HFFc6 (cell line): ENCODE results near the gene H3-3A. TPM values are rescaled to one million over a fixed set of nuclear protein-coding genes. Genes with fewer than 3 reads are reported as not detected.
A peak's percentile ranks its signal among the peaks of the same experiment; 100 is the strongest.

Source experiments
- DNase-seq: peaks from one replicate; pipeline ENCODE4 v3.0.0-alpha.2; 2018
- H3K27ac Mint-ChIP-seq: 2 replicates; pipeline ENCODE4 v1.8.0; 2020; ENCODE audit warnings: mild to moderate bottlenecking, mixed read lengths
- H3K27me3 Mint-ChIP-seq: 2 replicates; pipeline ENCODE4 v1.8.0; 2021; ENCODE audit warnings: mild to moderate bottlenecking, moderate library complexity, mixed read lengths; ENCODE audit not compliant: insufficient read depth
- H3K36me3 Mint-ChIP-seq: 2 replicates; pipeline ENCODE4 v1.8.0; 2021; ENCODE audit warnings: low read depth, mixed read lengths
- H3K4me1 Mint-ChIP-seq: 2 replicates; pipeline ENCODE4 v1.8.0; 2020; ENCODE audit warnings: low read depth, mixed read lengths
- H3K4me3 Mint-ChIP-seq: 2 replicates; pipeline ENCODE4 v1.8.0; 2020; ENCODE audit warnings: mild to moderate bottlenecking, moderate library complexity, mixed read lengths
- H3K9me3 Mint-ChIP-seq: 2 replicates; pipeline ENCODE4 v1.8.0; 2020; ENCODE audit warnings: mild to moderate bottlenecking, mixed read lengths
- total RNA-seq, 6 experiments: library from RNA; stranded (reverse); fragmentation: NEBNext Ultra II Directional; extraction: Animal tissue kit (Norgen Biotek cat#: 25700); gene quantifications; 2 replicates in 1 of 6; 3 replicates in 5 of 6; pipeline ENCODE4 v1.2.3, GENCODE V29; 2021
- TF ChIP-seq, protein P1 (sequence below): fragments of 200-600 bp; sonication (generic); IDR thresholded peaks from 2 replicates; pipeline ENCODE4 v1.5.0; 2021; ENCODE audit warnings: antibody characterized with exemption, mild to moderate bottlenecking

The H3-3A gene
- total RNA-seq, 6 experiments from 2014 or later: 307 to 338 (median 326) TPM

DNA sequence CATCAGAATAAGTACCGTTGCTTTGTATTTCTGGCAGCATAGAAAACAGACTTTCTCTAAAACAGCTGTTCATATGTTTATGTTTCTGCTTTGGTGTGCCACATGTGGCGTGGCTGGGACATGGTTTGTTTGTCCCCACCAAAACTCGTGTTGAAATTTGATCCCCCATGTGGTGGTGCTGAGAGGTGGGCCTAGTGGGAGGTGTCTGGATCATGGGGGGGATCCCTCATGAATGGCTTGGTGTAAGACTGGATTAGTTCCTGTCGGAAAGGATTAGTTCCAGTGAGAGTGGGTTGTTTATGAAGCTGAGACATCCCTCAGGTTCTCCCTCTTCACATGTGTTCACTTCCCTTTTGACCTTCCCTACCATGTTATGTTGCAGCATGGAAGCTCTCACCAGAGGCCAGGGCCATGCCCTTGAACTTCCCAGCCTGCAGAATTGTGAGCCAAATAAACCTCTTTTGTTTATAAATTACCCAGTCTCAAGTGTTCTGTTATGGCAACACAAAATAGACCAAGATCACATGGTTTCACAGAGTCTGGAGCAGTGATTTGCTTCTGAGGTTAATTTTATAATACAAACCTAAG is 17.9 kb upstream of the H3-3A start:
- Mint-ChIP-seq H3K27me3 (peaks cover 5% of the 10 kb centered on the region), H3K9me3 (no peaks in the 10 kb centered on the region), H3K36me3 (no peaks in the 10 kb centered on the region), H3K27ac (no peak overlapping the region), H3K4me3 (no peak overlapping the region), H3K4me1 (peaks cover 15% of the 10 kb centered on the region)
- TF ChIP-seq, protein P1, sequence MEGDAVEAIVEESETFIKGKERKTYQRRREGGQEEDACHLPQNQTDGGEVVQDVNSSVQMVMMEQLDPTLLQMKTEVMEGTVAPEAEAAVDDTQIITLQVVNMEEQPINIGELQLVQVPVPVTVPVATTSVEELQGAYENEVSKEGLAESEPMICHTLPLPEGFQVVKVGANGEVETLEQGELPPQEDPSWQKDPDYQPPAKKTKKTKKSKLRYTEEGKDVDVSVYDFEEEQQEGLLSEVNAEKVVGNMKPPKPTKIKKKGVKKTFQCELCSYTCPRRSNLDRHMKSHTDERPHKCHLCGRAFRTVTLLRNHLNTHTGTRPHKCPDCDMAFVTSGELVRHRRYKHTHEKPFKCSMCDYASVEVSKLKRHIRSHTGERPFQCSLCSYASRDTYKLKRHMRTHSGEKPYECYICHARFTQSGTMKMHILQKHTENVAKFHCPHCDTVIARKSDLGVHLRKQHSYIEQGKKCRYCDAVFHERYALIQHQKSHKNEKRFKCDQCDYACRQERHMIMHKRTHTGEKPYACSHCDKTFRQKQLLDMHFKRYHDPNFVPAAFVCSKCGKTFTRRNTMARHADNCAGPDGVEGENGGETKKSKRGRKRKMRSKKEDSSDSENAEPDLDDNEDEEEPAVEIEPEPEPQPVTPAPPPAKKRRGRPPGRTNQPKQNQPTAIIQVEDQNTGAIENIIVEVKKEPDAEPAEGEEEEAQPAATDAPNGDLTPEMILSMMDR: no peak
- no peak for DNase-seq

DNA sequence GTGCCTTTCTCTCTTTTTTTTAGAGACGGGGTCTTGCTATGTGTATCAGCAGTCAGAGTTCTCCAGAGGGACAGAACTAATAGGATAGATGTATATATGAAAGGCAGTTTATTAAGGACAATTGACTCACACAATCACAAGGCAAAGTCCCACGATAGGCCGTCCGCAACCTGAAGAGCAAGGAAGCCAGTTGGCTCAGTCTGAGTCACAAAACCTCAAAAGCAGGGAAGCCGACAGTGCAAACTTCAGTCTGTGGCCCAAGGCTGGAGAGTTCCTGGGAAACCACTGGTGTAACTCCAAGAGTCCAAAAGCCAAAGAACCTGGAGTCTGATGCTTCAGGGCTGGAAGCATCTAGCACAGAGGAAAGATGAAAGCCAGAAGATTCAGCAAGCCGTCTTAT is 16.3 kb upstream of the H3-3A start:
- DNase-seq: peak; percentile 67

DNA sequence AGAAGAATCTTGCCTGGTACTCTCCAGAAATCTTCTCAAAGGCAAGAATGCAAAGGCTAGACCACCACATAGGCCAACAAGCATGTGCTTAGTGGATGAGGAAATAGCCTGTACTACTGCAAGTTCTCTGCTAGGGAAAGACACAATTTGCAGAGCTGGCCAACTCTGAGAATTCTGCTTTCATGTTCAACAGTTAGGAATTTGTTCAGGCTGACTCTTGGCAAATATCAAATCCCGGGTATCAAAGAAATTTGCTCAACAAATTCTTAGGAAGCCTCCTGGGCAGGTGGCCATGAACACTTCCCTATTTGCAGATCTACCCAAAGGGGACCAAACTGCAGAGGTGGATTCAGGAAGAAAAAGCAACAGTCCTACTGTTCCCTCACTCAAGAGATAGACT is 15.0 kb upstream of the H3-3A start:
- H3K36me3 Mint-ChIP-seq: no peaks in the 10 kb centered on the region
- no peak overlapping the region for H3K27ac Mint-ChIP-seq
- H3K9me3 Mint-ChIP-seq: no peaks in the 10 kb centered on the region
- H3K4me3 Mint-ChIP-seq: no peak overlapping the region
- DNase-seq: no peak
- TF ChIP-seq, protein P1: no peak
- peaks cover 2% of the 10 kb centered on the region for H3K27me3 Mint-ChIP-seq
- peaks cover 15% of the 10 kb centered on the region for H3K4me1 Mint-ChIP-seq

More for the DNA sequence above, 16.3 kb upstream of the H3-3A start:
- Mint-ChIP-seq H3K9me3 (no peaks in the 10 kb centered on the region), H3K4me1 (peaks cover 15% of the 10 kb centered on the region), H3K36me3 (no peaks in the 10 kb centered on the region), H3K27me3 (peaks cover 2% of the 10 kb centered on the region), H3K27ac (no peak overlapping the region), H3K4me3 (no peak overlapping the region)
- TF ChIP-seq, protein P1: no peak

- TF ChIP-seq, protein P1: no peak
- Mint-ChIP-seq H3K27ac (no peak overlapping the region), H3K9me3 (no peaks in the 10 kb centered on the region), H3K4me1 (peaks cover 15% of the 10 kb centered on the region), H3K36me3 (no peaks in the 10 kb centered on the region), H3K27me3 (peaks cover 2% of the 10 kb centered on the region), H3K4me3 (no peak overlapping the region)
- DNase-seq: no peak
Observed at GRCh38 chr1:226048886-226049285, 13.6 kb upstream of the H3-3A start.

- Mint-ChIP-seq H3K27ac (no peak overlapping the region), H3K36me3 (no peaks in the 10 kb centered on the region), H3K4me3 (no peak overlapping the region), H3K4me1 (peaks cover 15% of the 10 kb centered on the region), H3K9me3 (no peaks in the 10 kb centered on the region), H3K27me3 (peaks cover 2% of the 10 kb centered on the region)
- no peak for DNase-seq
- TF ChIP-seq, protein P1: no peak
Observed at GRCh38 chr1:226050133-226050532, 12.4 kb upstream of the H3-3A start.
